ENCODE results near the gene IGFALS. TPM values are rescaled to one million over a fixed set of nuclear protein-coding genes. Genes with fewer than 3 reads are reported as not detected.

Gene IGFALS
- total RNA-seq, 2 donors from 2014 or later = not detected

DNA sequence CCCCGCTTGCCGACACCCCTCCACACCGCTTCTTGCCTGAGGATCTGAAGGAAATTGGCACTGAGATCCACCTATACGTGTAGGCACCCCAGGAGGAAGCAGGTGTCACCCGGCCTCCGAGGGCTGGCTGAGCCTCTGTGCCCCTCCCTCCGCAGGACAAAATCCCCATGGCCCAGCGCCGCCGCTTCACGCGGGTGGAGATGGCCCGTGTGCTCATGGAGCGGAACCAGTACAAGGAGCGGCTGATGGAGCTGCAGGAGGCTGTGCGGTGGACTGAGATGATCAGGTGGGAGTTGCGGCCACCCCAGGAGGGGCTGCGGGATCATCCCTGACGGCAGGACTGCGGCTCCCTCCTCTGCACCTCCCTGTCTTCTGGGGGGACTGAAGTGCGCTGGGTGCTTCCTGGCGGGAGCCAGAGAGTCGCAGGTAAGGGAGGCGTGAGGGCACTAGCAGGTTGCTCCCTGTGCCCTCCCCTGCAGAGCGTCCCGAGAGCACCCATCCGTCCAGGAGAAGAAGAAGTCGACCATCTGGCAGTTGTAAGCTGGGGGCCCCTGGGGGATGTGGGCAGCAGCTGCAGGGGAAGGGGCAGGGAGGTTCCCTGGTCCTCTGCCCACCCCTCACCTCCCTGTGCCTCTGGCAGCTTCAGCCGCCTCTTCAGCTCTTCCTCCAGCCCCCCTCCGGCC, 31.2 kb downstream of the IGFALS start:
- Histone ChIP-seq H3K4me3 (no peak overlapping the region), H3K9me3 (no peaks in the 10 kb centered on the region), H3K27me3 (no peaks in the 10 kb centered on the region), H3K4me1 (no peaks in the 10 kb centered on the region), H3K27ac (no peak overlapping the region), H3K36me3 (peaks cover 89% of the 10 kb centered on the region)
- DNase-seq (ENCODE audit: low spot score) = no peak
- TF ChIP-seq, protein P1, sequence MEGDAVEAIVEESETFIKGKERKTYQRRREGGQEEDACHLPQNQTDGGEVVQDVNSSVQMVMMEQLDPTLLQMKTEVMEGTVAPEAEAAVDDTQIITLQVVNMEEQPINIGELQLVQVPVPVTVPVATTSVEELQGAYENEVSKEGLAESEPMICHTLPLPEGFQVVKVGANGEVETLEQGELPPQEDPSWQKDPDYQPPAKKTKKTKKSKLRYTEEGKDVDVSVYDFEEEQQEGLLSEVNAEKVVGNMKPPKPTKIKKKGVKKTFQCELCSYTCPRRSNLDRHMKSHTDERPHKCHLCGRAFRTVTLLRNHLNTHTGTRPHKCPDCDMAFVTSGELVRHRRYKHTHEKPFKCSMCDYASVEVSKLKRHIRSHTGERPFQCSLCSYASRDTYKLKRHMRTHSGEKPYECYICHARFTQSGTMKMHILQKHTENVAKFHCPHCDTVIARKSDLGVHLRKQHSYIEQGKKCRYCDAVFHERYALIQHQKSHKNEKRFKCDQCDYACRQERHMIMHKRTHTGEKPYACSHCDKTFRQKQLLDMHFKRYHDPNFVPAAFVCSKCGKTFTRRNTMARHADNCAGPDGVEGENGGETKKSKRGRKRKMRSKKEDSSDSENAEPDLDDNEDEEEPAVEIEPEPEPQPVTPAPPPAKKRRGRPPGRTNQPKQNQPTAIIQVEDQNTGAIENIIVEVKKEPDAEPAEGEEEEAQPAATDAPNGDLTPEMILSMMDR (IDR thresholded peaks at IDR 0.05) = no peak

DNA sequence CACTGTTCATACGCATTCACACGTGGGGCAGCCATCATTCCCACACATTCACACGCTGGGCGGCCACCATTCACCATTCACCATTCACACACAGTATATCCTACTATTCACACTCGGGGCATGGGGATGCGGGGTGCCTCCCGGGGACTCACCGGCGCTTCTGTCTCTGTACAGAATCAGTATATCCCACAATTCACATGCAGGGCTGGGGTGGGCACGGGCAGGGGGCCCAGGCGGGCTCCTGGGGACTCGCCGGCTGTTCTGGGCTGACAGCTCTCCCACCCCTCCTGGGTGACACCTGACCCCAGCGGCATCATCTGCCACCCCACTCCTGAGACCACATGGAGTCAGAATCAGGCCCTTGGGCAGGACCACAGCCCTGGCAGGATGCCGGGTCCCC, 31.8 kb downstream of the IGFALS start:
- peaks cover 83% of the 10 kb centered on the region for H3K36me3 ChIP-seq
- TF ChIP-seq, protein P1 (IDR thresholded peaks at IDR 0.05) = no peak
- no peaks in the 10 kb centered on the region for H3K4me1 ChIP-seq
- no peak overlapping the region for H3K27ac ChIP-seq
- no peaks in the 10 kb centered on the region for H3K9me3 ChIP-seq
- H3K4me3 ChIP-seq = no peak overlapping the region
- DNase-seq (ENCODE audit: low spot score) = no peak
- no peaks in the 10 kb centered on the region for H3K27me3 ChIP-seq

- Histone ChIP-seq H3K4me1 (no peaks in the 10 kb centered on the region), H3K9me3 (no peaks in the 10 kb centered on the region), H3K4me3 (no peak overlapping the region), H3K36me3 (peaks cover 75% of the 10 kb centered on the region), H3K27ac (no peak overlapping the region), H3K27me3 (no peaks in the 10 kb centered on the region)
- TF ChIP-seq, protein P1 (IDR thresholded peaks at IDR 0.05) = no peak
- no peak for DNase-seq (ENCODE audit: low spot score)
Measured at GRCh38 chr16:1760911-1761310, 32.6 kb downstream of the IGFALS start.

DNA sequence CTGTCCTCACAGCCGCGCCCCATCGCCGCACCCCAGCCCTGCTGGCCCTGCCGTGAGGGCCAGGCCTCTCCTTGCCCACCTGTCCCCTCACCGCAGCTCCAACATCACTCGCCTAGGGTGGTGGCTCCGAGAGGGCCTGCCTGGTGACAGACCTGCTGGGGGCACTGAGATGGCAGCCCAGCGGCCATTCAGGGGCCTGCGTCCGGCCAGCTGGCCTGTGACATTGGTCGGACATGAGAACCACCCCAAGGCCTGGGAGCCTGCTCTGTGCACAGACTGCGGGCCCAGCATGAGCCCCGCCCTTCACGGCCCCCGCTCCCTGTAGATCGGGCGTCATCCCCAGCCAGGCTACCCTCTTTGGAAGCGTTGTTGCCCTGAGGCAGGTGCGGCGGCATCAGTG, 34.0 kb downstream of the IGFALS start:
- H3K9me3 ChIP-seq = no peaks in the 10 kb centered on the region
- H3K27ac ChIP-seq = no peak overlapping the region
- peaks cover 61% of the 10 kb centered on the region for H3K36me3 ChIP-seq
- no peak for DNase-seq (ENCODE audit: low spot score)
- H3K27me3 ChIP-seq = no peaks in the 10 kb centered on the region
- H3K4me3 ChIP-seq = no peak overlapping the region
- no peaks in the 10 kb centered on the region for H3K4me1 ChIP-seq
- TF ChIP-seq, protein P1 (IDR thresholded peaks at IDR 0.05) = no peak

- peaks cover 55% of the 10 kb centered on the region for H3K36me3 ChIP-seq
- no peaks in the 10 kb centered on the region for H3K27me3 ChIP-seq
- no peak overlapping the region for H3K4me3 ChIP-seq
- TF ChIP-seq, protein P1 (IDR thresholded peaks at IDR 0.05) = no peak
- no peaks in the 10 kb centered on the region for H3K9me3 ChIP-seq
- no peak for DNase-seq (ENCODE audit: low spot score)
- no peaks in the 10 kb centered on the region for H3K4me1 ChIP-seq
- no peak overlapping the region for H3K27ac ChIP-seq
Measured at GRCh38 chr16:1758923-1759322, 34.6 kb downstream of the IGFALS start.

Data from right atrium auricular region (tissue), 2 donors.